HepG2 (cell line): Measurements from ENCODE around the gene GPR17. TPM values are rescaled to one million over a fixed set of nuclear protein-coding genes. Genes with fewer than 3 reads are reported as not detected.
A peak's percentile ranks its signal among the peaks of the same experiment; 100 is the strongest.

ENCODE experiments used
- ATF1 ChIP-seq: IDR thresholded peaks from 2 replicates; pipeline ENCODE4 v1.6.1; 2016; ENCODE audit warnings: mild to moderate bottlenecking, control low read depth
- ATF6 ChIP-seq: sonication (generic); formaldehyde crosslinking; conservative IDR thresholded peaks from 2 replicates; pipeline ENCODE4 v1.4.0; 2020; ENCODE audit warnings: missing genetic modification reagents
- HMGXB3 ChIP-seq: sonication (generic); formaldehyde crosslinking; IDR thresholded peaks from 2 replicates; pipeline ENCODE4 v1.4.0; 2020; ENCODE audit warnings: missing genetic modification reagents, borderline replicate concordance
- MTA1 ChIP-seq: sonication (generic); formaldehyde crosslinking; IDR thresholded peaks from 2 replicates; pipeline ENCODE4 v1.4.0; 2020; ENCODE audit warnings: missing genetic modification reagents, mild to moderate bottlenecking, borderline replicate concordance
- NFIC ChIP-seq: IDR thresholded peaks from 2 replicates; pipeline ENCODE4 v1.6.1; 2012; ENCODE audit warnings: mild to moderate bottlenecking, low read length, inconsistent platforms
- ONECUT2 ChIP-seq: sonication (generic); formaldehyde crosslinking; IDR thresholded peaks from 2 replicates; pipeline ENCODE4 v1.4.0; 2020; ENCODE audit warnings: missing genetic modification reagents
- SRSF1 ChIP-seq: fragments of 200-400 bp; formaldehyde crosslinking; optimal IDR thresholded peaks from 2 replicates; pipeline ENCODE3; 2017; ENCODE audit warnings: mild to moderate bottlenecking, low read depth, low read length, moderate library complexity
- TBX3 ChIP-seq: fragments of 450-650 bp; IDR thresholded peaks from 2 replicates; pipeline ENCODE4 v1.6.1; 2017; ENCODE audit warnings: antibody characterized with exemption, mild to moderate bottlenecking, inconsistent platforms, borderline replicate concordance
- TRIM24 ChIP-seq: sonication (generic); formaldehyde crosslinking; IDR thresholded peaks from 2 replicates; pipeline ENCODE4 v1.8.0; 2022; ENCODE audit warnings: mild to moderate bottlenecking, missing genetic modification reagents
- ZBTB7B ChIP-seq: sonication (generic); formaldehyde crosslinking; IDR thresholded peaks from 2 replicates; pipeline ENCODE4 v1.4.0; 2020; ENCODE audit warnings: missing genetic modification reagents
- ZNF570 ChIP-seq: sonication (generic); formaldehyde crosslinking; IDR thresholded peaks from 2 replicates; pipeline ENCODE4 v1.4.0; 2020; ENCODE audit warnings: mild to moderate bottlenecking, missing genetic modification reagents, borderline replicate concordance
- ZNF644 ChIP-seq: IDR thresholded peaks from 2 replicates; pipeline ENCODE4 v1.6.1; 2016; ENCODE audit warnings: low read depth
- ZNF800 ChIP-seq: sonication (generic); formaldehyde crosslinking; IDR thresholded peaks from 2 replicates; pipeline ENCODE4 v1.4.0; 2020; ENCODE audit warnings: missing genetic modification reagents
- ZNF841 ChIP-seq: sonication (generic); formaldehyde crosslinking; IDR thresholded peaks from 2 replicates; pipeline ENCODE4 v1.8.1; 2023; ENCODE audit warnings: missing genetic modification reagents, borderline replicate concordance
- polyA plus RNA-seq, 8 experiments: library from polyadenylated mRNA; depleted of rRNA in 3 of 8; stranded (reverse) in 7 of 8; unstranded in 1 of 8; fragments of >200 nt; fragmentation: Illumina TruSeq in 4 of 8; extraction: Trizol in 4 of 8; gene quantifications; 2 replicates each; pipeline versions ENCODE4 v1.2.1 to v1.2.3, GENCODE V29; 2011 to 2016; ENCODE audit warnings: low read depth in 4 of 8, missing spikeins in 1 of 8, mixed read lengths in 1 of 8; ENCODE audit not compliant: insufficient read depth in 1 of 8
- total RNA-seq, 5 experiments: library from RNA; depleted of rRNA; stranded (reverse); fragments of >200 nt; fragmentation: Illumina TruSeq; extraction: Trizol; gene quantifications; 2 replicates each; pipeline ENCODE4 v1.2.3, GENCODE V29; 2016; ENCODE audit warnings: low read depth in 1 of 5
- TF ChIP-seq, protein P1 (sequence below): sonication (generic); IDR thresholded peaks from 2 replicates; pipeline ENCODE4 v1.6.1; 2016; ENCODE audit warnings: low read depth, borderline replicate concordance
- TF ChIP-seq, protein P2 (sequence below): sonication (generic); formaldehyde crosslinking; IDR thresholded peaks from 2 replicates; pipeline ENCODE4 v1.4.0; 2020; ENCODE audit warnings: mild to moderate bottlenecking, missing genetic modification reagents
- TF ChIP-seq, protein P3 (sequence below): sonication (generic); formaldehyde crosslinking; IDR thresholded peaks from 2 replicates; pipeline ENCODE4 v1.8.1; 2023; ENCODE audit warnings: mild to moderate bottlenecking, missing genetic modification reagents

Gene GPR17
- total and polyA plus RNA-seq, 2 of the 13 experiments (the other 11 are each of a cell fraction or from before 2014, with no cell fraction given) = not detected

DNA sequence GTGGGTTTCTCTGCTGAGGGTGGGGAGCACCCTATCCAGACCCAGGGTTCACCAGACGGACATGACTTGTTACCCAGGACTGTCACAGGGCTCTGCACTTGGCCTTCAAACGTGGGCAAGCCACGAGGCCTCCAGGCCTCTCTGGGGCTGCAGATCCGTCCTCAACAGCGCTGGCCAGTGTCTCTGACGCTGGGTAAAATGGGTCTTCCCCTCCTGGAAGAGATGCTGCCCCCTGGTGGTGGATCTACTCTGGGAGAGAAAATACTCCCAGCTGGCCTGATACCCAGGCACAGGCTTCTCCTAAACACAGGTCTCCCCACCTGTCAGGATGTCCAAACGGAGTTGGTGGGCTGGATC is 3.7 kb downstream of the GPR17 start (continued):
- TF ChIP-seq HMGXB3 (CRISPR knock-in tag) (no peak), ZNF644 (CRISPR knock-in tag) (0 out of 2 replicates have a peak, but pooled peaks have one; percentile 29), SRSF1 (no peak), ATF1 (CRISPR knock-in tag) (no peak), ONECUT2 (CRISPR knock-in tag) (no peak), ATF6 (CRISPR knock-in tag) (0 out of 2 replicates have a peak, but pooled peaks have one; percentile 62), ZNF570 (CRISPR knock-in tag) (no peak), TBX3 (no peak), MTA1 (CRISPR knock-in tag) (no peak), NFIC (no peak), TRIM24 (CRISPR knock-in tag) (no peak), ZNF800 (CRISPR knock-in tag) (no peak), ZNF841 (CRISPR knock-in tag) (no peak), ZBTB7B (0 out of 2 replicates have a peak, but pooled peaks have one; percentile 63)
- TF ChIP-seq, protein P1, sequence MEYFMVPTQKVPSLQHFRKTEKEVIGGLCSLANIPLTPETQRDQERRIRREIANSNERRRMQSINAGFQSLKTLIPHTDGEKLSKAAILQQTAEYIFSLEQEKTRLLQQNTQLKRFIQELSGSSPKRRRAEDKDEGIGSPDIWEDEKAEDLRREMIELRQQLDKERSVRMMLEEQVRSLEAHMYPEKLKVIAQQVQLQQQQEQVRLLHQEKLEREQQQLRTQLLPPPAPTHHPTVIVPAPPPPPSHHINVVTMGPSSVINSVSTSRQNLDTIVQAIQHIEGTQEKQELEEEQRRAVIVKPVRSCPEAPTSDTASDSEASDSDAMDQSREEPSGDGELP = peak; percentile 59; the same call in 1 of the 2 replicates
- TF ChIP-seq, protein P2, sequence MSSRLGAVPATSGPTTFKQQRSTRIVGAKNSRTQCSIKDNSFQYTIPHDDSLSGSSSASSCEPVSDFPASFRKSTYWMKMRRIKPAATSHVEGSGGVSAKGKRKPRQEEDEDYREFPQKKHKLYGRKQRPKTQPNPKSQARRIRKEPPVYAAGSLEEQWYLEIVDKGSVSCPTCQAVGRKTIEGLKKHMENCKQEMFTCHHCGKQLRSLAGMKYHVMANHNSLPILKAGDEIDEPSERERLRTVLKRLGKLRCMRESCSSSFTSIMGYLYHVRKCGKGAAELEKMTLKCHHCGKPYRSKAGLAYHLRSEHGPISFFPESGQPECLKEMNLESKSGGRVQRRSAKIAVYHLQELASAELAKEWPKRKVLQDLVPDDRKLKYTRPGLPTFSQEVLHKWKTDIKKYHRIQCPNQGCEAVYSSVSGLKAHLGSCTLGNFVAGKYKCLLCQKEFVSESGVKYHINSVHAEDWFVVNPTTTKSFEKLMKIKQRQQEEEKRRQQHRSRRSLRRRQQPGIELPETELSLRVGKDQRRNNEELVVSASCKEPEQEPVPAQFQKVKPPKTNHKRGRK (CRISPR knock-in tag) = no peak
- TF ChIP-seq, protein P3, sequence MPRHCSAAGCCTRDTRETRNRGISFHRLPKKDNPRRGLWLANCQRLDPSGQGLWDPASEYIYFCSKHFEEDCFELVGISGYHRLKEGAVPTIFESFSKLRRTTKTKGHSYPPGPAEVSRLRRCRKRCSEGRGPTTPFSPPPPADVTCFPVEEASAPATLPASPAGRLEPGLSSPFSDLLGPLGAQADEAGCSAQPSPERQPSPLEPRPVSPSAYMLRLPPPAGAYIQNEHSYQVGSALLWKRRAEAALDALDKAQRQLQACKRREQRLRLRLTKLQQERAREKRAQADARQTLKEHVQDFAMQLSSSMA (CRISPR knock-in tag) = 0 out of 2 replicates have a peak, but pooled peaks have one; percentile 13
